DOHH2 (cell line): ENCODE measurements around the gene CMIP.

Experiments used
- H3F3A ChIP-seq: fragments of 200-600 bp; sonication (generic), shearing (Covaris generic); 2 replicates; pipeline ENCODE4 v1.6.0; 2016; ENCODE audit warnings: antibody characterized with exemption, mild to moderate bottlenecking; ENCODE audit not compliant: control insufficient read depth, insufficient read depth
- H3K27ac ChIP-seq: fragments of 200-600 bp; sonication (generic); 2 replicates; pipeline ENCODE4 v1.5.1; 2014; ENCODE audit warnings: low read depth, mild to moderate bottlenecking, low read length, moderate library complexity
- H3K27me3 ChIP-seq: fragments of 200-600 bp; sonication (generic); 2 replicates; pipeline ENCODE4 v1.6.1; 2014; ENCODE audit warnings: mild to moderate bottlenecking, low read length, mixed read lengths; ENCODE audit not compliant: control insufficient read depth
- H3K36me3 ChIP-seq: fragments of 200-600 bp; sonication (generic); 2 replicates; pipeline ENCODE4 v1.6.1; 2014; ENCODE audit warnings: mild to moderate bottlenecking, low read length, moderate library complexity, mixed read lengths; ENCODE audit not compliant: control insufficient read depth
- H3K4me1 ChIP-seq: fragments of 200-600 bp; sonication (generic); 2 replicates; pipeline ENCODE4 v1.6.1; 2014; ENCODE audit warnings: mild to moderate bottlenecking, low read length, mixed read lengths; ENCODE audit not compliant: control insufficient read depth
- H3K4me2 ChIP-seq: fragments of 200-600 bp; sonication (generic); 2 replicates; pipeline ENCODE4 v1.6.0; 2014; ENCODE audit warnings: mild to moderate bottlenecking, low read length, moderate library complexity
- H3K4me3 ChIP-seq: fragments of 200-600 bp; sonication (generic); 2 replicates; pipeline ENCODE4 v1.5.1; 2014; ENCODE audit warnings: mild to moderate bottlenecking, low read length, mixed read lengths
- H3K79me2 ChIP-seq: fragments of 200-600 bp; sonication (generic); 2 replicates; pipeline ENCODE4 v1.6.1; 2014; ENCODE audit warnings: mild to moderate bottlenecking, low read length, mixed read lengths; ENCODE audit not compliant: control insufficient read depth
- H3K9me2 ChIP-seq: fragments of 200-600 bp; sonication (generic); replicated peaks from 2 replicates; pipeline ENCODE4 v1.6.1; 2014; ENCODE audit warnings: mild to moderate bottlenecking, low read length, mixed read lengths; ENCODE audit not compliant: control insufficient read depth
- H3K9me3 ChIP-seq: fragments of 200-600 bp; sonication (generic); 2 replicates; pipeline ENCODE4 v1.6.1; 2014; ENCODE audit warnings: antibody characterized with exemption, low read length, mixed read lengths; ENCODE audit not compliant: control insufficient read depth, insufficient read depth
- H4K20me1 ChIP-seq: fragments of 200-600 bp; sonication (generic); 2 replicates; pipeline ENCODE4 v1.6.0; 2014; ENCODE audit warnings: low read depth, mild to moderate bottlenecking, antibody characterized with exemption, low read length, moderate library complexity; ENCODE audit not compliant: control insufficient read depth, insufficient read depth
- CTCF ChIP-seq: fragments of 200-600 bp; sonication (generic); IDR thresholded peaks from one replicate; pipeline ENCODE4 v1.5.1; 2014; ENCODE audit warnings: antibody characterized with exemption, mild to moderate bottlenecking, low read depth, low read length; ENCODE audit not compliant: poor library complexity, severe bottlenecking
- EZH2phosphoT487 ChIP-seq: fragments of 200-600 bp; sonication (generic); IDR thresholded peaks from 2 replicates; pipeline ENCODE4 v1.6.1; 2017; ENCODE audit warnings: borderline replicate concordance, mild to moderate bottlenecking, antibody characterized with exemption, low read length, moderate library complexity, mixed read lengths

The CMIP gene

GRCh38 chr16:81526199-81526598 lies 81.6 kb downstream of the CMIP start:
- Histone ChIP-seq H3K9me2 (no peaks in the 10 kb centered on the region), H3K4me1 (peaks cover 2% of the 10 kb centered on the region), H3K9me3 (no peaks in the 10 kb centered on the region), H3K27ac (no peak overlapping the region), H3K79me2 (peaks cover 24% of the 10 kb centered on the region), H3K4me3 (no peak overlapping the region), H3K4me2 (no peak overlapping the region), H4K20me1 (peaks cover 8% of the 10 kb centered on the region), H3F3A (no peaks in the 10 kb centered on the region), H3K27me3 (no peaks in the 10 kb centered on the region), H3K36me3 (no peaks in the 10 kb centered on the region)
- TF ChIP-seq CTCF = no peak
- no peak for TF ChIP-seq EZH2phosphoT487

- H4K20me1 ChIP-seq = peaks cover 8% of the 10 kb centered on the region
Measured at GRCh38 chr16:81526935-81527334, 82.3 kb downstream of the CMIP start.

GRCh38 chr16:81527477-81528178 lies 83.0 kb downstream of the CMIP start:
- Histone ChIP-seq H4K20me1 (peaks cover 9% of the 10 kb centered on the region), H3K9me3 (no peaks in the 10 kb centered on the region), H3K4me1 (no peaks in the 10 kb centered on the region)

More at GRCh38 chr16:81526935-81527334, 82.3 kb downstream of the CMIP start:
- no peaks in the 10 kb centered on the region for H3K9me3 ChIP-seq
- no peaks in the 10 kb centered on the region for H3F3A ChIP-seq
- no peaks in the 10 kb centered on the region for H3K27me3 ChIP-seq
- no peak for TF ChIP-seq EZH2phosphoT487
- no peak for TF ChIP-seq CTCF
- H3K9me2 ChIP-seq = no peaks in the 10 kb centered on the region
- H3K27ac ChIP-seq = no peak overlapping the region
- H3K36me3 ChIP-seq = no peaks in the 10 kb centered on the region
- H3K79me2 ChIP-seq = peaks cover 24% of the 10 kb centered on the region
- H3K4me3 ChIP-seq = no peak overlapping the region
- H3K4me2 ChIP-seq = no peak overlapping the region
- H3K4me1 ChIP-seq = no peaks in the 10 kb centered on the region

More at GRCh38 chr16:81527477-81528178, 83.0 kb downstream of the CMIP start:
- no peaks in the 10 kb centered on the region for H3K27me3 ChIP-seq
- no peak overlapping the region for H3K4me2 ChIP-seq
- TF ChIP-seq CTCF (no peak), EZH2phosphoT487 (no peak)
- no peaks in the 10 kb centered on the region for H3K36me3 ChIP-seq
- H3K79me2 ChIP-seq = peaks cover 24% of the 10 kb centered on the region
- no peak overlapping the region for H3K4me3 ChIP-seq
- no peaks in the 10 kb centered on the region for H3K9me2 ChIP-seq
- no peaks in the 10 kb centered on the region for H3F3A ChIP-seq
- no peak overlapping the region for H3K27ac ChIP-seq
